Heart right ventricle (tissue), 16 donors: ENCODE measurements around the gene TCOF1. TPM values are rescaled to one million over a fixed set of nuclear protein-coding genes. Genes with fewer than 3 reads are reported as not detected.

Experiments used
- ATAC-seq, 8 donors: fragments of 200-7000 bp; cut with Tn5 transposase; one replicate each; pipeline ENCODE4 v1.9.1; 2020; ENCODE audit warnings: mild to moderate bottlenecking in 8 of 8, moderate library complexity in 8 of 8, moderate number of reproducible peaks in 1 of 8
- DNase-seq, 2 donors: peaks; one replicate each; pipeline ENCODE4 v3.0.0-alpha.2; 2020
- H3K27ac ChIP-seq, 10 donors: fragments of 200-600 bp; sonication (generic) in 2 of 10; one replicate each; pipeline versions ENCODE4 v1.5.0 to v1.8.0; 2020 to 2022; ENCODE audit warnings: mild to moderate bottlenecking in 3 of 10
- H3K27me3 ChIP-seq, 7 donors: fragments of 200-600 bp; one replicate each; pipeline ENCODE4 v1.8.0; 2021 to 2022; ENCODE audit warnings: mild to moderate bottlenecking in 2 of 7
- H3K36me3 ChIP-seq, 9 donors: fragments of 200-600 bp; sonication (generic) in 1 of 9; one replicate each; pipeline versions ENCODE4 v1.5.0 to v1.8.0; 2020 to 2022; ENCODE audit warnings: mild to moderate bottlenecking in 2 of 9
- H3K4me1 ChIP-seq, 9 donors: fragments of 200-600 bp; sonication (generic) in 1 of 9; one replicate each; pipeline versions ENCODE4 v1.5.0 to v1.8.0; 2020 to 2022; ENCODE audit warnings: mild to moderate bottlenecking in 4 of 9
- H3K4me3 ChIP-seq, 10 donors: fragments of 200-600 bp; sonication (generic) in 2 of 10; one replicate each; pipeline versions ENCODE4 v1.5.0 to v1.8.0; 2020 to 2022; ENCODE audit warnings: mild to moderate bottlenecking in 7 of 10, moderate library complexity in 2 of 10
- H3K9me3 ChIP-seq, 11 donors: fragments of 200-600 bp in 10 of 11; sonication (generic) in 2 of 11; one replicate each; pipeline versions ENCODE4 v1.5.0 to v1.8.0; 2013 to 2022; ENCODE audit warnings: mild to moderate bottlenecking in 2 of 11, control low read depth in 1 of 11, moderate library complexity in 1 of 11
- WGBS, 2 donors: extraction: QIAGEN DNeasy Blood & Tissue Kit; methylation state at CpG; one replicate each; pipeline ENCODE4 v1.1.7; 2013; ENCODE audit warnings: inconsistent platforms in 1 of 2; 5-methylcytosine and 5-hydroxymethylcytosine counted together
- intact Hi-C, 10 donors: fragments of 100-400 bp; cut with DNase I; formaldehyde crosslinking; loops; one replicate each; pipeline versions ENCODE4 v1.11.1 to v1.14.2; 2022
- polyA plus RNA-seq, 2 donors: library from polyadenylated mRNA; stranded (reverse); fragments of 200-250 nt; gene quantifications; one replicate each; pipeline ENCODE4 v1.2.3, GENCODE V29; 2013
- total RNA-seq, 10 donors: library from RNA; stranded (reverse); fragmentation: NEBNext Ultra II Directional in 3 of 10; extraction: Animal tissue kit (Norgen Biotek cat#: 25700) in 3 of 10; gene quantifications; one replicate each; pipeline versions ENCODE4 v1.2.1 to v1.2.4, GENCODE V29; 2021 to 2023
- TF ChIP-seq, protein P1 (sequence below), 9 donors: fragments of 200-600 bp; sonication (generic) in 2 of 9; IDR thresholded peaks; one replicate each; pipeline versions ENCODE4 v1.5.0 to v1.8.0; 2021 to 2022; ENCODE audit warnings: antibody characterized with exemption in 9 of 9, mild to moderate bottlenecking in 5 of 9, moderate library complexity in 1 of 9
- donor health status: Arrhythmogenic right ventricular cardiomyopathy.
- donor health status: ischemic (EF 13 %, LVEDD 7.1; RV severe dilation, severe dysfunction).
- donor health status: healthy with polysubstance abuse.
- donor health status: DM: no; HTN: yes; CAD: no.
- donor health status: DM: no; HTN: no; CAD: no.
- donor health status: ischemic (EF 25% LVEDD 6.9; RV normal size, moderate dysfunction).
- donor health status: ischemic (EF 25% LVEDD 5.7; RV mildly dilated, moderate dysfunction).
- donor health status: healthy.
- donor health status: DM: yes; HTN: yes; CAD: no.
- donor health status: Ischemic cardiomyopathy.
- donor health status: ischemic (EF 35%, LVEDD 5.7; RV mildly dilated, moderate dysfunction).
- donor health status: nonischemic (EF 11% LVEDD 7.7; RV severe dilation, severe dysfunction).
- donor health status: DM: yes; HTN: yes; CAD: no.
- donor health status: PGD.
- donor health status: ischemic (EF 29% LVEDD 5.4; RV normal size, mild dysfunction).
- donor health status: nonischemic (EF 23%, LVEDD 6.1; RV moderate dilation, normal function).

TCOF1 gene
- total and polyA plus RNA-seq, 12 donors = 12.4 to 21.3 (median 14.1) TPM

DNA sequence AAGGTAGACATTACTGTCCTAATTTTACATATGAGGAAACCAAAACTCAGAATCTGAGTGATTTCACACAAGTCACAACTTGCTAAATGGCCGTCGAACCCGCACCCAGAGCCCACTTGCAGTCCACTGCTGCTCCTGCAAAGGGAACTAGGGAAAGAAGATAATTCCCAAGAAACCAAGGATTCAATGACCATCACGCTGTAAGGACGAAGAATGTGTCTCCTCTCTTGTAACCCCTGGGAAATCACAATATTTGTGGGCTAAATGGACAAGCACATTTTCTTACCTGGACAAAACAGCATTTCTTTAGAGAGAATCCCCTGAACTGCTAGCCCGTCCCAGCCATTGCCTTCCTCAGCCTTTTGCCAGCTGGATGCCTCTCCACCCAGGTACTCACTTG, 89.7 kb downstream of the TCOF1 start:
- 87 to 91% methylated on average over 6 of the region's 6 CpGs for WGBS, 2 donors
- intact Hi-C loops = loop anchor here in 1 of 10 donors (5.0 kb wide), 1 partner anchor 90 kb away; the partner anchor contains the start of gene TCOF1

DNA sequence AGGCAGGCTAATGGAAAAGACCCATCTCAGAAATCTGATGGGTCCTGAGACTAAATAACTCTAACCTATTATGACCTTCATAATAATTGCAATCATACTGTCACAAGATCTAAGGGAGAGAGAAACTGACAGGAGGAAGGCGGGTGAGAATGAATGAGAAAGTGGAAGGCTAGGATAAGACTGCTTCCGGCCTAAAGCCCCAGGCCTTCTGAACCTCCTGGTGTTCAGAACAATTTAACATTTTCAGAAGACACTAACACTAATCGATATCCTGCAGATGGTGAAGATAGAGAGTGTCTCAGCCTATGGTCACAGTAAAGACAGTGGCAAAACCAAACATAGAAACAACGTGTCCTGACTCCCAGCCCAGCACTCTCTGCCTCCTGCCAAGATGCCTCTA, 90.8 kb downstream of the TCOF1 start:
- H3K4me3 ChIP-seq = peak overlapping the region; percentile 45 to 97 (median 84)
- WGBS, 2 donors = 22 to 28% methylated on average over 4 of the region's 4 CpGs
- H3K36me3 ChIP-seq = peaks cover 0 to 48% (median 45%) of the 10 kb centered on the region in 9 donors
- intact Hi-C loops = loop anchor here in 1 of 10 donors (5.0 kb wide), 1 partner anchor 91 kb away; the partner anchor contains the start of gene TCOF1
- peaks cover 0 to 5% (median 0%) of the 10 kb centered on the region in 11 donors for H3K9me3 ChIP-seq
- TF ChIP-seq, protein P1, sequence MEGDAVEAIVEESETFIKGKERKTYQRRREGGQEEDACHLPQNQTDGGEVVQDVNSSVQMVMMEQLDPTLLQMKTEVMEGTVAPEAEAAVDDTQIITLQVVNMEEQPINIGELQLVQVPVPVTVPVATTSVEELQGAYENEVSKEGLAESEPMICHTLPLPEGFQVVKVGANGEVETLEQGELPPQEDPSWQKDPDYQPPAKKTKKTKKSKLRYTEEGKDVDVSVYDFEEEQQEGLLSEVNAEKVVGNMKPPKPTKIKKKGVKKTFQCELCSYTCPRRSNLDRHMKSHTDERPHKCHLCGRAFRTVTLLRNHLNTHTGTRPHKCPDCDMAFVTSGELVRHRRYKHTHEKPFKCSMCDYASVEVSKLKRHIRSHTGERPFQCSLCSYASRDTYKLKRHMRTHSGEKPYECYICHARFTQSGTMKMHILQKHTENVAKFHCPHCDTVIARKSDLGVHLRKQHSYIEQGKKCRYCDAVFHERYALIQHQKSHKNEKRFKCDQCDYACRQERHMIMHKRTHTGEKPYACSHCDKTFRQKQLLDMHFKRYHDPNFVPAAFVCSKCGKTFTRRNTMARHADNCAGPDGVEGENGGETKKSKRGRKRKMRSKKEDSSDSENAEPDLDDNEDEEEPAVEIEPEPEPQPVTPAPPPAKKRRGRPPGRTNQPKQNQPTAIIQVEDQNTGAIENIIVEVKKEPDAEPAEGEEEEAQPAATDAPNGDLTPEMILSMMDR (IDR thresholded peaks at IDR 0.05) = no peak
- H3K27ac ChIP-seq = peak overlapping the region in 7 of 10 donors; percentile 93 to 99 (median 98)
- H3K4me1 ChIP-seq = peaks cover 7 to 38% (median 18%) of the 10 kb centered on the region in 9 donors
- H3K27me3 ChIP-seq = no peaks in the 10 kb centered on the region
- no peak for ATAC-seq
- DNase-seq = no peak

More for the DNA sequence above, 89.7 kb downstream of the TCOF1 start:
- Histone ChIP-seq H3K4me1 (peaks cover 7 to 35% (median 23%) of the 10 kb centered on the region in 9 donors), H3K9me3 (peaks cover 0 to 5% (median 0%) of the 10 kb centered on the region in 11 donors), H3K4me3 (no peak overlapping the region), H3K36me3 (peaks cover 0 to 59% (median 49%) of the 10 kb centered on the region in 9 donors), H3K27me3 (no peaks in the 10 kb centered on the region), H3K27ac (peak overlapping the region in 1 of 10 donors; percentile 98)
- ATAC-seq (no peak), DNase-seq (no peak)
- TF ChIP-seq, protein P1 (IDR thresholded peaks at IDR 0.05) = no peak

DNA sequence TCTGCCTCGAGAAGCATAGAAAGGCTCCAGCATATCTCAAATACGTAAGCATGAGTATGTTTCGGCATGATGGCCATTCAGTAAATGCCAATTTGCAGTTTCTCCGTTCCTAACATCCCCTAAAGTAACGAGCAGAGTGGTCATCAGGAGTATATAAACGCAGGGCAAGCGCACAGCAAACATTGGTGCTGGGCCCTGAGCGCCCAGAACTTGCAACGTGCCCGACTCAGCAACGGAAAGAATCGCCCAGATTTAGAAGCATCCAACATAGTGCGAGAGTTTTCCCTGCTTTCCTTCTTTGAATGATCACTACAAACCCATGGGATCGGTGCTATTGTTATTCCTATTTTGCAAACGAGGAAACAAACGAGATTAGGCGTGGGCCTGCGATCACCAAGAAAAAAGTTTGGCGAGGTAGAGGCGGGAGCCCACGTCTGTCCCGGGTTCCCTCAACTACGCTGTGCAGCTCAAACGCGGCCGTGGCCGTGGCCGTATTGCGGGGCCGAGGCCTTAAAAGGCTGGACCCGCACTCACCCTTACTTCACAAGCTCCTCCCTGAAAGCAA, 91.5 kb downstream of the TCOF1 start:
- H3K27me3 ChIP-seq = no peaks in the 10 kb centered on the region
- ATAC-seq = peak; percentile 48 to 73 (median 62)
- H3K36me3 ChIP-seq = peaks cover 0 to 41% (median 38%) of the 10 kb centered on the region in 9 donors
- intact Hi-C loops = loop anchor here in 1 of 10 donors (5.0 kb wide), 1 partner anchor 92 kb away; the partner anchor contains the start of gene TCOF1
- H3K4me1 ChIP-seq = peaks cover 7 to 45% (median 18%) of the 10 kb centered on the region in 9 donors
- H3K27ac ChIP-seq = peak overlapping the region; percentile 89 to 99 (median 97)
- WGBS, 2 donors = 0 to 1% methylated on average over 31 of the region's 31 CpGs
- TF ChIP-seq, protein P1 (IDR thresholded peaks at IDR 0.05) = no peak
- no peak for DNase-seq
- H3K9me3 ChIP-seq = peaks cover 0 to 5% (median 0%) of the 10 kb centered on the region in 11 donors
- H3K4me3 ChIP-seq = peak overlapping the region; percentile 45 to 97 (median 84)

Other genes with a start within 250 kb of the TCOF1 start
- 100 to 1,000 TPM in 1 of 10 donors, 10 to 100 TPM in 9; 15.5 to 101 (median 35.9) TPM for gene PDGFRB, start 201.9 kb upstream of the TCOF1 start, total RNA-seq
- 10 to 100 TPM; 49.1 to 54.3 TPM for gene PDGFRB, start 201.9 kb upstream of the TCOF1 start, polyA plus RNA-seq
- gene CDX1, start 190.9 kb upstream of the TCOF1 start, total RNA-seq = under 1 TPM in 1 of 10 donors, not detected in 9; 0.32 TPM
- gene CDX1, start 190.9 kb upstream of the TCOF1 start, polyA plus RNA-seq = under 1 TPM in 1 of 2 donors, not detected in 1; 0.13 TPM
- gene SLC6A7, start 167.6 kb upstream of the TCOF1 start, total RNA-seq = not detected
- not detected for gene SLC6A7, start 167.6 kb upstream of the TCOF1 start, polyA plus RNA-seq
- 10 to 100 TPM; 10.7 to 25.7 (median 18.8) TPM for gene CAMK2A, start 67.9 kb upstream of the TCOF1 start, total RNA-seq
- gene CAMK2A, start 67.9 kb upstream of the TCOF1 start, polyA plus RNA-seq = 10 to 100 TPM in 1 of 2 donors, 1 to 10 TPM in 1; 1.2 to 11.5 TPM
- under 1 TPM in 9 of 10 donors, not detected in 1; 0.11 to 0.65 (median 0.32) TPM for gene ARSI, start 54.8 kb upstream of the TCOF1 start, total RNA-seq
- under 1 TPM in 1 of 2 donors, not detected in 1; 0.43 TPM for gene ARSI, start 54.8 kb upstream of the TCOF1 start, polyA plus RNA-seq
- gene CD74, start 55.2 kb downstream of the TCOF1 start, total RNA-seq = 1,000 to 10,000 TPM in 1 of 10 donors, 100 to 1,000 TPM in 9; 120 to 2,270 (median 303) TPM
- 100 to 1,000 TPM; 211 to 298 TPM for gene CD74, start 55.2 kb downstream of the TCOF1 start, polyA plus RNA-seq
- gene RPS14, start 92.0 kb downstream of the TCOF1 start, total RNA-seq = 1,000 to 10,000 TPM in 9 of 10 donors, 100 to 1,000 TPM in 1; 984 to 1,344 (median 1,239) TPM
- gene RPS14, start 92.0 kb downstream of the TCOF1 start, polyA plus RNA-seq = 1,000 to 10,000 TPM; 1,373 to 4,233 TPM
- gene NDST1, start 150.4 kb downstream of the TCOF1 start, total RNA-seq = 10 to 100 TPM; 50.3 to 86.1 (median 61.5) TPM
- gene NDST1, start 150.4 kb downstream of the TCOF1 start, polyA plus RNA-seq = 10 to 100 TPM; 14.8 to 15.9 TPM